Stomach (tissue), 19 donors: ENCODE measurements around the gene ZNF316. TPM values are rescaled to one million over a fixed set of nuclear protein-coding genes. Genes with fewer than 3 reads are reported as not detected.

Experiments
- DNase-seq, 2 donors: peaks; one replicate each; pipeline versions ENCODE4 v3.0.0 to v3.0.0-alpha.2; 2013 to 2019
- H3K27ac ChIP-seq, 5 donors: fragments of 200-600 bp in 4 of 5; sonication (generic) in 4 of 5; one replicate each; pipeline ENCODE4 v1.5.1; 2013 to 2019; ENCODE audit warnings: mild to moderate bottlenecking in 1 of 5, moderate library complexity in 1 of 5
- H3K27me3 ChIP-seq, 3 donors: fragments of 200-600 bp; sonication (generic); one replicate each; pipeline ENCODE4 v1.5.1; 2017 to 2019; ENCODE audit warnings: mixed run types in 1 of 3
- H3K36me3 ChIP-seq, 4 donors: fragments of 200-600 bp; sonication (generic); 1 replicate in 3 of 4; 2 replicates in 1 of 4; pipeline ENCODE4 v1.5.1; 2016 to 2019
- H3K4me1 ChIP-seq, 4 donors: fragments of 200-600 bp; sonication (generic); one replicate each; pipeline ENCODE4 v1.5.1; 2016 to 2019
- H3K4me3 ChIP-seq, 4 donors: fragments of 200-600 bp; sonication (generic) in 3 of 4; one replicate each; pipeline ENCODE4 v1.5.1; 2016 to 2019; ENCODE audit warnings: mild to moderate bottlenecking in 1 of 4
- H3K9me3 ChIP-seq, 4 donors: fragments of 200-600 bp; sonication (generic); one replicate each; pipeline ENCODE4 v1.5.1; 2016 to 2019
- CTCF ChIP-seq, 7 experiments: fragments of 450-650 bp in 4 of 7; fragments of 200-600 bp in 3 of 7; sonication (generic) in 3 of 7; IDR thresholded peaks; one replicate each; pipeline ENCODE4 v1.5.1; 2016 to 2019; ENCODE audit warnings: antibody characterized with exemption in 7 of 7, control low read depth in 2 of 7, mild to moderate bottlenecking in 1 of 7
- EP300 ChIP-seq: sonication (generic); formaldehyde crosslinking; IDR thresholded peaks from one replicate; pipeline ENCODE4 v1.6.1; 2017; ENCODE audit warnings: antibody characterized with exemption
- POLR2A ChIP-seq, 4 donors: fragments of 450-650 bp; IDR thresholded peaks; one replicate each; pipeline ENCODE4 v1.6.1; 2016; ENCODE audit warnings: antibody characterized with exemption in 4 of 4, control low read depth in 2 of 4, mild to moderate bottlenecking in 1 of 4, moderate library complexity in 1 of 4
- POLR2AphosphoS5 ChIP-seq, 3 donors: sonication (generic); formaldehyde crosslinking; IDR thresholded peaks; one replicate each; pipeline ENCODE4 v1.6.1; 2016; ENCODE audit warnings: antibody characterized with exemption in 3 of 3
- WGBS, 5 donors: extraction: QIAGEN DNeasy Blood & Tissue Kit in 3 of 5; methylation state at CpG; one replicate each; pipeline versions ENCODE4 v1.1.5 to v1.1.7; 2013 to 2018; 5-methylcytosine and 5-hydroxymethylcytosine counted together
- intact Hi-C: fragments of 100-400 bp; cut with DNase I; formaldehyde crosslinking; loops from one replicate; pipeline ENCODE4 v1.15.1; 2023; ENCODE audit warnings: low total_unique reads
- long read RNA-seq, 10 donors: transcript quantifications; one replicate each; lab custom pipeline, GENCODE V29; 2026
- polyA plus RNA-seq, 3 donors: library from polyadenylated mRNA; stranded (reverse); fragments of 200-250 nt; gene quantifications; one replicate each; pipeline ENCODE4 v1.2.3, GENCODE V29; 2013
- total RNA-seq, 5 donors: library from RNA; depleted of rRNA; stranded (reverse); fragments of >200 nt; gene quantifications; one replicate each; pipeline versions ENCODE4 v1.1.0 to v1.2.3, GENCODE V29; 2014 to 2016
- donor health status: healthy with polysubstance abuse.
- donor health status: Bipolar disorder and iron deficiency.
- donor health status: healthy.

The ZNF316 gene
- 10 to 100 TPM; 13.4 to 62.6 (median 30.0) TPM for total RNA-seq
- polyA plus RNA-seq, result 10 to 100 TPM in 2 of 3 donors, 1 to 10 TPM in 1; 7.2 to 13.0 (median 10.8) TPM
- long read RNA-seq, donor 1, partial matches to known transcripts, result 15 of 15 reads
- long read RNA-seq, donor 1, other reads (novel, unspliced or antisense), result 0 of 15 reads
- long read RNA-seq, donor 2, result 0 reads
- long read RNA-seq, donor 3, partial matches to known transcripts, result 0 of 2 reads
- long read RNA-seq, donor 3, other reads (novel, unspliced or antisense), result 0 of 2 reads
- long read RNA-seq, donor 4, result 0 reads
- long read RNA-seq, donor 5, partial matches to known transcripts, result 0 of 1 reads
- long read RNA-seq, donor 5, other reads (novel, unspliced or antisense), result 0 of 1 reads
- long read RNA-seq, donor 6, result 0 reads
- long read RNA-seq, donor 7, result 0 reads
- long read RNA-seq, donor 8, result 0 reads
- long read RNA-seq, donor 9, result 0 reads
- long read RNA-seq, donor 10, result 0 reads

GRCh38 chr7:6636741-6637543 is at the start of gene ZNF316:
Gene ZNF316, plus strand, starts transcription at chr7:6637318. Its CDS starts 5,092 bp downstream, at chr7:6642410.
- peak within 1 kb of the TSS; percentile 76 to 90 (median 88) for H3K27ac ChIP-seq
- H3K36me3 ChIP-seq, result peaks cover 8 to 25% (median 23%) of the 10 kb centered on the region in 4 donors
- H3K4me1 ChIP-seq, result peaks cover 16 to 42% (median 30%) of the 10 kb centered on the region in 4 donors
- H3K4me3 ChIP-seq, result peak within 1 kb of the TSS; percentile 87 to 97 (median 94)
- no peaks in the 10 kb centered on the region for H3K27me3 ChIP-seq
- 0 to 6% (median 1%) methylated on average over 14 to 104 of the region's 104 CpGs for WGBS, 5 donors
- intact Hi-C loops, result no loop called here
- H3K9me3 ChIP-seq, result no peaks in the 10 kb centered on the region
- peak; percentile 69 to 80 for DNase-seq
- TF ChIP-seq POLR2A (IDR thresholded peaks at IDR 0.05), result no peak
- TF ChIP-seq POLR2AphosphoS5 (IDR thresholded peaks at IDR 0.05), result peak in 2 of 3 donors; percentile 60 to 71
- no peak for TF ChIP-seq CTCF (IDR thresholded peaks at IDR 0.05)

GRCh38 chr7:6588566-6588965 is 48.6 kb upstream of the ZNF316 start:
- peaks cover 16 to 76% (median 74%) of the 10 kb centered on the region in 4 donors for H3K36me3 ChIP-seq
- intact Hi-C loops, result no loop called here
- no peak for DNase-seq

GRCh38 chr7:6589151-6589828 is 47.8 kb upstream of the ZNF316 start:
- TF ChIP-seq POLR2A (IDR thresholded peaks at IDR 0.05), result no peak
- TF ChIP-seq CTCF (IDR thresholded peaks at IDR 0.05), result peak in 1 of 7 experiments; percentile 5
- intact Hi-C loops, result no loop called here
- H3K27me3 ChIP-seq, result no peaks in the 10 kb centered on the region
- H3K9me3 ChIP-seq, result no peaks in the 10 kb centered on the region
- H3K4me3 ChIP-seq, result peak overlapping the region; percentile 84 to 92 (median 87)
- 41 to 62% (median 50%) methylated on average over 15 to 22 of the region's 22 CpGs for WGBS, 5 donors
- no peak for DNase-seq
- H3K36me3 ChIP-seq, result peaks cover 20 to 76% (median 75%) of the 10 kb centered on the region in 4 donors
- peak overlapping the region; percentile 37 to 96 (median 81) for H3K27ac ChIP-seq
- H3K4me1 ChIP-seq, result peaks cover 17 to 23% (median 21%) of the 10 kb centered on the region in 4 donors

More at GRCh38 chr7:6588566-6588965, 48.6 kb upstream of the ZNF316 start:
- no peaks in the 10 kb centered on the region for H3K9me3 ChIP-seq
- WGBS, 5 donors, result 65 to 78% (median 72%) methylated on average over 9 of the region's 9 CpGs
- H3K27ac ChIP-seq, result no peak overlapping the region
- peaks cover 17 to 23% (median 21%) of the 10 kb centered on the region in 4 donors for H3K4me1 ChIP-seq
- TF ChIP-seq POLR2A (IDR thresholded peaks at IDR 0.05) (no peak), CTCF (IDR thresholded peaks at IDR 0.05) (no peak), POLR2AphosphoS5 (IDR thresholded peaks at IDR 0.05) (no peak), EP300 (no peak)
- H3K4me3 ChIP-seq, result no peak overlapping the region
- H3K27me3 ChIP-seq, result no peaks in the 10 kb centered on the region
